GM18519 (cell line): ENCODE results near the gene LRWD1.
"Not testable (repeated sequence)": the region's sequence is repeated elsewhere in the genome, so short reads cannot be mapped to it uniquely, and the experiment has no call there.

Source experiments
- ATAC-seq: cut with Tn5 transposase; IDR thresholded peaks from one replicate; pipeline ENCODE4 v1.9.1; 2021; ENCODE audit warnings: mild to moderate bottlenecking, moderate library complexity; ENCODE audit not compliant: unreplicated experiment, low FRiP score

LRWD1 gene

DNA sequence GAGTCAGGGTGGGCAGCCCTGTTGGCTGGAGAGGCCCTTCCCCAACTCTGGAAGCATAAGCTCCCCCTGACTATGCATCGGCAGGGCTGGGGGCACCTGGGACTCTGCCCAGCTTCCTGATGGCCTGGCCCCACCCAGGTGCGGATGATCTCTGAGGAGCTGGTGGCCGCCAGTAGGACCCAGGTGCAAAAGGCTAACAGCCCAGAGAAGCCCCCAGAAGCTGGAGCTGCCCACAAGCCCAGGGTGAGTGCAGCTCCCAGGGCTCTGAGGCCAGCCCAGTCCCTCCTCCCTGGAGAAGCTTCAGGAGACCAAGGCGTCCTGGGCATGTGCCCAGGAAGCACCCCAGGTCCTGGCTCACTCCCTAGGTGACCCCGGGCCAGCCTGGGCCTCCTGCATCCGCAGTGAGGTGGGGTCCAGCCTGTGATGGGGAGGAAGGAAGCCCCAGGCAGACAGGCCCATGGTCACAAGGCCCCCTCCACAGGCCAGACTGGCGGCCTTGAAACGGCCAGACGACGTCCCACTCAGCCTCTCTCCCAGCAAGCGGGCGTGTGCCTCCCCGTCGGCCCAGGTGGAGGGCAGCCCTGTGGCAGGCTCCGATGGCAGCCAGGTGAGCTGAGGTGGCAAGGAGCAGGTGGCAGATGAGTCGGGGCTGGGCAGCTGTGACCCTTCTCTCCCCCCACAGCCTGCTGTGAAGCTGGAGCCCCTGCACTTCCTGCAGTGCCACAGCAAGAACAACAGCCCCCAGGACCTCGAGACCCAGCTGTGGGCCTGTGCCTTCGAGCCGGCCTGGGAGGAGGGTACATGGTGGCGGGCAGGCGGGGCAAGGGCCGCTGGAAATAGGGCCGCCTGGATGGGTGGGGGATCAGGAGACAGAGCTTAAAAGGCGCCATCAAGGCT, 3.0 kb downstream of the LRWD1 start:
- ATAC-seq = no peak

DNA sequence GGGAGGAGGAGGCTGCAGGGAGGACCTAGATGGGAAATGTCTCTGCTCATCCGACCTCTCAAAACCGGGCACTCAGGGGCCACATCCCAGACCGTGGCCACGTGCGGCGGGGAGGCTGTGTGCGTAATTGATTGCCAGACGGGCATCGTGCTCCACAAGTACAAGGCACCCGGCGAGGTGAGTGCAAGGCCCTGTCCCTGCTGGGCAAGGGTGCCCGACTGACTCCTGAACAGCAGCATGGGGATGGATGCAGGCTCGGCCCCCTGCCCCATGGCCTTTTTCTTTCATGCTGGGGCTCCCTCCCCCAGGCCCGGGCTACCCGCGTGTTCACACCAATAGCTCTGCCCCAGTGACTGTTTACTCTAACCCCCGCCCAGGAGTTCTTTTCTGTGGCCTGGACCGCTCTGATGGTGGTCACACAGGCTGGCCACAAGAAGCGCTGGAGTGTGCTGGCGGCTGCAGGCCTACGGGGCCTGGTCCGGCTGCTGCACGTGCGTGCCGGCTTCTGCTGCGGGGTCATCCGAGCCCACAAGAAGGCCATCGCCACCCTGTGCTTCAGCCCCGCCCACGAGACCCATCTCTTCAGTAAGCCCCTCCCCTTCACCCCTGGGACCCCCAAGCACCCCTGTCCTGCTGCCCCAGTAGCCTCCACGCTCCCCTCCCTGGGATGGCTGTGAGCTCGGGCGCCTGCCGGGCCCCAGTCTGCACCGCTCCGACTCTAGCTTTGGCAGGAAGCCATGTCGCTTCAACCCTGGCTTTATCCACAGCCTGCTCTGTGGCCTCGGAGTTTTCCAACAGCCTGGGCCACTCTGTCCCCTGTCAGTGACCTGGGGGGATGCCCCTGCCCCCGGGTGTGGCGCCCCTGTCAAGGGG, 3.9 kb downstream of the LRWD1 start:
- no peak for ATAC-seq

DNA sequence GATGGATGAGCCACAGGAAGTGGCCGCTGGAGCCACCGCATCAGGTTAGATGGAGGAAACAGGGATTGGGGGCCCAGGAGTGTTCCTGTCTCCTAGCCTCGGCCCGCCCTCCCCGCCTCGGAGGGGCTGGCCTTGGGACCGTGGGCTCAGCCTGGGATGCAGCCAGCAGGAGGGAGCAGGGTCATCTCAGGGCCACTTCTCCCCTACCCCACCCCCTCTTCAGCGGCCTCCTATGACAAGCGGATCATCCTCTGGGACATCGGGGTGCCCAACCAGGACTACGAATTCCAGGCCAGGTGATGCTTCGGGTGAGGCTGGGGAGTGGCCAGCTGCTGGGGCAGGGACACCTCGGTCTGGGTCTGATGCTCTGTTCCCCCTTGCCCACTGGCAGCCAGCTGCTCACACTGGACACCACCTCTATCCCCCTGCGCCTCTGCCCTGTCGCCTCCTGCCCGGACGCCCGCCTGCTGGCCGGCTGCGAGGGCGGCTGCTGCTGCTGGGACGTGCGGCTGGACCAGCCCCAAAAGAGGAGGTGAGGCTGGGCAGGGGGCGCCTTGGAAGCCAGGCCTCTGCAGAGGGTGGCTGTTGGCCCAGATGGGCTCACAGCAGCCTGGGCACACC, 4.7 kb downstream of the LRWD1 start:
- no peak for ATAC-seq

- no peak for ATAC-seq
Measured at GRCh38 chr7:102469972-102470825, 5.4 kb downstream of the LRWD1 start.

GRCh38 chr7:102471791-102472125, 7.0 kb downstream of the LRWD1 start:
- no peak for ATAC-seq

DNA sequence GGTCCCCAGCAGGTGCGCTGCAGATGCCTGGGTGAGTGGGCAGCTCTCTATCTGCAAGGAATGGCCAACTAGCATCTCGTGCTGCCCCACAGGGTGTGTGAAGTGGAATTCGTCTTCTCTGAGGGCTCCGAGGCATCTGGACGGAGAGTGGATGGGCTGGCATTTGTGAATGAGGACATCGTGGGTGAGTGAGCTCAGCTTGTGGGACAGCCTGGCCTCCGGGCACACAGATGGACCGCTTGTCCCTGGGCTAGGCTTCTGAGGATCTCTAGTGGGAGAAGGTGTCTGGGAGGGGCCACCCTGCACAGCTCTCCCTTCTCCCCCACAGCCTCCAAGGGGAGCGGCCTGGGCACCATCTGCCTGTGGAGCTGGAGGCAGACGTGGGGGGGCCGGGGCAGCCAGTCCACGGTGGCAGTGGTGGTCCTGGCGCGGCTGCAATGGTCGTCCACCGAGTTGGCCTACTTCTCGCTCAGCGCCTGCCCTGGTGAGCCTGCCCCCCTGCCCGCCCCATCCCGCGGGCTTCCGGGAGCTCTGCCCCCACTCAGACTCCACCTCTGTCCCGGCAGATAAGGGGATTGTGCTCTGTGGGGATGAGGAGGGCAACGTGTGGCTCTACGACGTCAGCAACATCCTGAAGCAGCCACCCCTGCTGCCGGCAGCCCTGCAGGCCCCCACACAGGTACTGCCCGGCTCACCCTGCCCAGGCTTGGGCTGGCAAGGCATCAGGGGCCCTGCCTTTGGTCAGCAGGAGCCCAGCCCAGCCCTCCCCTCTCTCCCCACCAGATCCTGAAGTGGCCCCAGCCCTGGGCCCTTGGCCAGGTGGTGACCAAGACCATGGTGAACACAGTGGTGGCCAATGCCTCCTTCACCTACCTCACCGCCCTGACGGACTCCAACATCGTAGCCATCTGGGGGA, 7.6 kb downstream of the LRWD1 start:
- no peak for ATAC-seq

- ATAC-seq = no peak
Measured at GRCh38 chr7:102473271-102473991, 8.6 kb downstream of the LRWD1 start.

DNA sequence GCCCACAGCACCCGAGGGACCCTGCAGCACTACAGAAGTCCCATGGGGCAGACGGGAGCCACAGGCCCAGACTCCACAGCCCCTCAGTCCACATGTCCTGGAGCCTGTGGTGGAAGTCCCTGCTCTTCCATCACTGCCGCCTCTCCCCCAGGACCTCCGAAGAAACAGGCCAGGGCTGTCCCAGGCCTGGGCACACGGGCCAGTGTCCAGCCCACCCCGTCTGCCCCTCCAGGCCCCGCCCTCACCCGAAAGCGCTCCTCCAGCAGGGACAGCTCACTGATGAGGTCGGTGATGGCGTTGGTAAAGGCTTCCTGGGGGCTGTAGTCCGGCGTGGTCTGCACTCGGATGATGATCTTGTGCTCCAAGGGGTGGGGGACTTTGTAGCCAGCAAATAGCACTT, 9.3 kb downstream of the LRWD1 start:
- not testable (repeated sequence) for ATAC-seq

DNA sequence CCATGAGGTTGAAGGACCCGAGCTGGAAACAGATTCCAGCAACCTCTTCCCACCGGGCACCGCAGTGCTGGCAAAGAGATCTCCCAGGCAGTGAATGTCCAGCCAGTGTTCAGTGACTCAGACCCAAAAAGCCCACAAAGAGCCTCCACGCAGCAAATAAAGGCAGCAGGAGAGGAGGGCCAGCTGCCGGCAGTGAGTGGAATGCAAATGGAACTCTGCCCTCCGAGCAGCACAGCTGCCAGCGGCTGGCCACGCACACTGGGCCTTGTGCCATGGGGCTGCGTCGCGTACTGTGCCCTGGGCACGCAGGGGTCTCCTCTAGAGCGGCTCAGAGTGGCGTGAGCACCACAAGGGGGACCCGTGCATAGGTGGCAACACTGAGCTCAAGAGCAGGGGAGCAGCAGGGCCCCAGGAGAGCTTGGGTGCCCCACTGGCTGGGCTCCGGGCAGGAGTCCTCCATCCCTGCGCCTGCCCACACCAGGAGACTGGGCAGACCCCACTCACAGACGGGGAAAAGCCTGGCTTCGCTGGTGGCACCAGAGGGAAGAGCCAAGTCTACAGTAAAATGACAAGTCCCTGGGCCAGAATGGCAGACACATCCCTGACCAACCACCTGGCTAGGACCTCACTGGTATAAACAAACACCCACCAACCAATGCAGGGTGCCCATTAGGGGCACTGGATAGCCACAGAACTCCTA, 10.1 kb downstream of the LRWD1 start:
- not testable (repeated sequence) for ATAC-seq

- peak; percentile 65 for ATAC-seq
Measured at GRCh38 chr7:102478314-102479208, 13.8 kb downstream of the LRWD1 start, which contains the start of gene POLR2J. TSS of gene POLR2J (minus strand) at chr7:102478922. CDS start at chr7:102478860, 62 bp downstream.

DNA sequence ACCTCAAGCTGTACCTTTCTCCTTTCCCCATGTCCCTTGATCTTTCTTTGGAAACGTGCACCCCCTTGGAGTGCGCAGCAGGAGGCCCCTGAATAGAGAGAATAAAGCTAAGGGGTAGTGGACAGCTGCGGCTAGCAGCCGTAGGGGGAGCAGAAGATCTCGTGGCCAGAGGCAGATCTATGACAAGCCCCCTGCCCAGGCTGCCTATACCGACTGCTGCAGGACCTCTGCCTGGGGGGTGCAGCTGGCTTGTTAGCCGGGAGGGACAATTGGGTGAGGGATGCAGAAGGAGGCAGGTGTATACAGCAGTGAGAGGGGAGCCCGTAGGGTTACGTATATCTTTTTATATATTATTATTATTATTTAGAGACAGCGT, 14.4 kb downstream of the LRWD1 start:
- peak; percentile 25 for ATAC-seq

DNA sequence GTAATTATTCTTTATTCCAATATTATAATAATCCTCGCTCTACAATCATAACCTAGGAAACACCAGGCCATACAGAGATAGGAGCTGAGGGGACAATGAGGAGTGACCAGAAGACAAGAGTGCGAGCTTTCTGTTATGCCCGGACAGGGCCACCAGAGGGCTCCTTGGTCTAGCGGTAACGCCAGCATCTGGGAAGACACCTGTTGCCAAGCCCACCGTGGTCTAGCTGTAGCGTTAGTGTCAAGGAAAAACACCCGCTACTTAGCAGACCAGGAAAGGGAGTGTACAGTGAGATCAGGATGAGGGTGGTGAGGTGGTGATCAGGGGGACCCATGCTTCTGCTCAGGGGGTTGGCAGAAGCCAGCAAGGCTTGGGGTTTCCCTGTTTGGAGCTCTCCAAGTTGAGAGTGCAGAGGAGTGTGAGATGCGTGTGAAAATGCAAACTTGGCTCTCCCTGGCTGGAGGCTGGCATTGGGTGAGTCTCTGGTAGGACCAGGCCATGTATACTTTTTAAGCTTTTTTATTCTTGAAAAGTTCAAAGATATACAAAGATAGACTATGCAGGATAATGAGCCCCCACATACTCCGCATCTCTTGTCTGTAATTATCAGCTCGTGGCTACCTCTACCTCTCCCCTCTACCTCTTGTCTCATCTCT, 15.3 kb downstream of the LRWD1 start:
- ATAC-seq = not testable (repeated sequence)

DNA sequence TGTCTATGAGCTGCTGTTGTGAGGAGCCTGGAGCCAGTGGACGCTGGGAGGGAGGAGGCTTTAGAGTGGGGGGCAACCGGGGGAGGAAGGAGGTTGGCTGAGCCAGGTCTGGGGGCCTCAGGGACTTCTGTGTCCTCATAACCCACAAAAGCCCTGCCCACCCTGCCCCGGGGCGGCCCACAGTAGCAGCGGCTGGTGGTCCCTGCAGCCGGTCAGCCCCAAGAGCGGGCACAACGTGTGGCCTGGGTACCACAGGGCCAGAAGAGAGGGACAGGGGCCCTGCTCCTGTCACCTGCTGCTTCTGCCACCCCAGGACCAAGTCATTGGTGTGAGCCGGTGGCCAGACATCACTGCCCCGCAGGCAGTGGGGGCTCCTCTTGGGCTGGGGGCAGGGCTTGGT, 17.2 kb downstream of the LRWD1 start:
- ATAC-seq = not testable (repeated sequence)

GRCh38 chr7:102484317-102484716, 19.5 kb downstream of the LRWD1 start:
- ATAC-seq = not testable (repeated sequence)

DNA sequence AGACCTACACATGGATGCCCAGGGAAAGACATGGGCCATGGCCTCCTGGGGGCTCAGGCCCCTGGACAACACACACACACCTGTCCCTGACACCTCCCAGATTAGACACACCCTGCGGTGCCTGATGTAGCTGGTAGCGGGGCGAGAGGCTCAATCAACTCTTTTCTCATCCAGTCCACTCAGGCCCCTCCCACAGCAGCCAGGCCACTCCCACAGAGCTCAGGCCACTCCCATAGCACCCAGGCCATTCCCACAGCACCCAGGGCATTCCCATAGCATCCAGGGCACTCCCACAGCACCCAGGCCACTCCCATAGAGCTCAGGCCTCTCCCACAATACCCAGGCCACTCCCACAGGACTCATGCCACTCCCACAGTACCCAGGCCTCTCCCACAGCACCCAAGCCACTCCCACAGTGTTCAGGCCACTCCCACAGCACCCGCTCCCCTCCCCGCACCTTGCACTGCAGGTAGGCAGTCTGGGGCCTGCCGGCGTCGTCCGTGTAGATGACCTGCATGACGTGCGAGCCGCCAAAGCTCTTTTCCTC, 25.8 kb downstream of the LRWD1 start:
- peak; percentile 42 for ATAC-seq
